HS-5 (cell line): ENCODE measurements around the gene COPS3.

Source experiments
- DNase-seq: peaks from one replicate; pipeline ENCODE4 v3.0.0-alpha.2; 2012; ENCODE audit warnings: low read depth

The COPS3 gene

DNA sequence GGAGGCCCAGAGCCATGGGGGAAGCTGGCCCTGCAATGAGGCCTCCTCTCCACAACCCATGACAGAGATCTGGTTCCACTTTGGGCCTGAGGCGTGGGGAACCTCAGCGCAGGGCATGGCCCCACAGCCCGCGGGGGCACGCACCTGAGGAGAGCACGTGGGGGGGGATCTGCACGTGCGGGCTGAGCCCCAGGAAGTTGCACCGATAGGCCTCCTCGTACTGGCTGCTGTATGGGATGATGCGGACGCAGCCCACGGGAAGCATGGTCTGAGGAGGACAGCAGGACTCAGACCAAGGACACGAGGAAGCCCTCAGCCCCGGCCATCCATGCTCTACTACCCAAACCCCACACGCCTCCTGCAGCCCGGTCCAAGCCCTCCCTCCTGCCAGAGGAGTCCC, 64.8 kb downstream of the COPS3 start:
- no peak for DNase-seq

DNA sequence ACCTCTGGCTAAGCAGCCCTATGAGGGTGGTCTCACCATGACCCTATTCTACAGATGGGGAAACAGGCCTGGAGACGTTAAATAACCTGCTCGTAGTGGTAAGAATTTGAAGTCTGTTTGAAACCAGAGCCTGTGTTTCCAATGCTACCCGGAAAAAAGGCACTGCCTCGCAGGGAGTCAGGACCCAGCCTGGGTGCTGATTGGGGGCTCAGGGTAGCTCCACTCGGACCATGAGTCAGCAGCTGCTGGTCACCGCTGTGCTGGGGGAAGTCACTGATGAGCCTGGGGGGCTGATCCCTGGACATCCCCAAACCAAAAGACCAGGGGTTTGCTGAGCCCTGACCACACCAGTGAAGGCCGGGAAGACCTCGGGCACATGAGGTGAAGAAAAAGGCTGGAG, 65.5 kb downstream of the COPS3 start:
- DNase-seq, result no peak

DNA sequence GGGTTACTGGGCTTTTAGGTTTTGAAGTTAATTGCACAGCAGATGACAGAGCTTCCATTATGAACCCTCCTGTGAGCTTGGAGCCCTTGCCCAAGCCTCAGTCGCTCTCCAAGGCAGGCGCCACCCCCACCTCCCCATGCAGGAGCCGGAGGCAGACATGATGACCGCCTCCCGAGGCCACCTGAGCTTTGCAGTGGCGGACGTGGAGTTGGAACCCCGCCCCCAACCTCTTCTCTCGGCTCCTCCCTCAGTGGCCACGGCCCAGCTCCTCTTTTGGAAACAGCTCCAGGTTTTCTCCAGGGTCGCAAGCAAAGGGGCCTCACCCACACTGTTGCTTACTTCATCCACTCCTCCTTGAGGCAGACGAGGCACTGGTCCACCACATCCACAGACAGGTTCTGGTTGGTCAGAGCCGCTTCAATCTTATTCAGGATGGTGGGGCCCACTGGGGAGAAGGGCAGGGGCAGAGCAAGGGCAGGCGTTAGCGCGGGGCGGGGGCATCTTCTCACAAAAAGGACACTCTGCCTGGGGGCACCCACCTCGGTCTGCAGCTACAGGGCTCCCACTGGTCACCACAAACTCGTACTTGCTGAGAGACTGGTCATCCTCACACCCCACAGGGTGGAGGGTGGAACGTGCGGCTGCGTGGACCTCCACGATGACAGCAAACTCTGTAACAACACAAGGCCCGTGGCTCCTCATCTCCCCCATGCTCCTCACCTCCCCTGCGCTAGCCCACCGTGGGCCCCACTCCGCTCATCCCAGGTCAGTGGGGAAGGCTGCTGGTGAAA, 66.2 kb downstream of the COPS3 start:
- DNase-seq, result no peak

DNA sequence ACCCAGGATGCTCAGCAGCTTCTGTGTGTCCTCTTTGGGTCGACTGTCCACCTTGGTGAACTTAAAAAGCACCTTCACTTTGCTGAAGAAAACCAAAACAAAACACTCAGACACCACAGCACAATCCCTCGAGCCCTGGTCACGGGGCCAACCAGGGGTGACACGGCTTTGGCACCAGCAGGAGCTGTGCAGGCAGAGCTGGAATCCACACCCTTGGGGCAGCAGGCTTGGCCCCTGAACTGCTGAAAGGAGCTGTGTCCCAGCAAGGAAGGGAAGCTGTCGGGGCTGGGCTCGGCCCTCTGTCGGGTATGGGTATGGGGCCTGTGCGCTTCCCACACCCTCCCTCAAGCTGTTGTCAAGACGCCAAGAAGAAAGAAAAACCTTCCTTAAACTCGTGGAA, 67.3 kb downstream of the COPS3 start:
- no peak for DNase-seq

DNA sequence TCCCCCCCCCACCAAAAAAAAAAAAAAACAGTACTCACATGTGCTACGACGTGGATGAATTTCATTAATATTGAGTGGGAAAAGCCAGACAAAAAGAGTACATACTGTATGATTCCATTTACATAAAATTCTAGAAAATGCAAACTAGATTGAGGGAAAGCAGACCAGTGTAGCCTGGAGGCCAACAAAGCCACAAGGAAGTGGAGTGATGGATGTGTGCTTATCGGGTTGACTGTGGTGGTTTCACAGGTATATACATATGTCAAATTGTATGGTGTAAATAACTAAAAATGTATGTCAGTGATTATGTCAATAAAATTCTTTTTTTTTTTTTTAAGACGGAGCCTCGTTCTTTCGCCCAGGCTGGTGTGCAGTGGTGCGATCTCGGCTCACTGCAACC, 73.0 kb downstream of the COPS3 start:
- DNase-seq, result no peak

- DNase-seq, result no peak
Observed at GRCh38 chr17:17206913-17207335, 74.1 kb downstream of the COPS3 start.

GRCh38 chr17:17206124-17206912, 74.7 kb downstream of the COPS3 start, which contains the start of gene PLD6:
Gene PLD6 (minus strand): TSS chr17:17206333. CDS start chr17:17206286, 47 bp downstream.
- peak; percentile 43 for DNase-seq

- no peak for DNase-seq
Observed at GRCh38 chr17:17205368-17206123, 75.5 kb downstream of the COPS3 start.

- no peak for DNase-seq
Observed at GRCh38 chr17:17204635-17205231, 76.3 kb downstream of the COPS3 start.

- no peak for DNase-seq
Observed at GRCh38 chr17:17204041-17204591, 76.9 kb downstream of the COPS3 start.

- no peak for DNase-seq
Observed at GRCh38 chr17:17203173-17203730, 77.8 kb downstream of the COPS3 start.

DNA sequence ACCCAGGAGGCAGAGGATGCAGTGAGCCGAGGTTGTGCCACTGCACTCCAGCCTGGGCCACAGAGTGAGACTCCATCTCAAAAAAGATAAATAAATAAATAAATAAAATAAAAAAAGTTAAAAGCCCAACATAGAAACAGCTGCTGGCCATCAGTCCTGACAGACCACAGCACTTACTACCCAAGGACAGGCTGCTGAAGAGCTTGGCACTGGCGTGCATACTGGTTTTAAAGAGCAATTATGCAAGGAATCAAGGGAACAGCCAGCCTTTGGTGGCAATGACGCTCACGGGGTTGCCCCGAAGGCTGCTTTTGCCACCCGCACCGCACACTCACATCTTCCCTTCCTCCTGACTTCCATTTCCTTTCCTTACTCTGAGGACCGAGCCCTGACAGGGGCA, 79.1 kb downstream of the COPS3 start:
- no peak for DNase-seq

DNA sequence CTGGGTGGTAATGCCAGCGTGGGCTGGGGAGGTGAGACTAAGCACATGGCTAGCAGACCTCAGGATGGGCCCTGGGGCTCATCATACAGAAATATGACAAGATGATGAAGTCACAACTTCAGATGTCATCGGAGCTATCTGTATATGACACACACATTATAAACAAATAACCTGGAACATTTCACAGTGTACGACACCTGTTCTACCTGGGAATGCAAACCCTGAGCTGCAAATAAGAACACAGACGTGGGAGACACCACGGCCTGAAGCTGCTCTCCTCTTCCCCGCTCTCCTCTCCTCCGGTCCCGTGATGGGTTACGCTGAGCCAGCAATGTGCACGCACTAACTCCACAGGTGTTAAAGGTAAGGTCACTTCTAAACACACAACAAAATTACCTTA, 79.8 kb downstream of the COPS3 start:
- DNase-seq, result no peak

- DNase-seq, result no peak
Observed at GRCh38 chr17:17200831-17201230, 80.2 kb downstream of the COPS3 start.

GRCh38 chr17:17200311-17200710, 80.7 kb downstream of the COPS3 start:
- DNase-seq, result no peak

DNA sequence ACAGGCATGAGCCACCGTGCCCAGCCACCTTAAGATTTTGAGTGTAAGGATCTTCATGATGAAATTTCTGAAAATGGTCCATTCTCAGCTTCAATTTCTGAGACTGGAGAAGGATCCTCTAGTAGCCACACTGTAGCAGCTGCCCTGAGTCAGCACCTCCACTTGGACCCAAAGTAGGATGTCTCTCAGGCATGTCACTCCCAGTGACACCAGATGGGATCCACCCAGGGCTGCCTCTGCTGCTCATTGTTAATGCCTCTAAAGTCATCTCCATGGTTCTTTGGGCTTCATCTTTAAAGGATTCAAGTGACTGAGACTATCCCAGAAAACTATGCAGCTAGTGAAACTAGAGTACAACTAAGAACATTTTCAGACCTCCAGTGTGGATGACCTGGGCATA, 82.8 kb downstream of the COPS3 start:
- no peak for DNase-seq

- DNase-seq, result no peak
Observed at GRCh38 chr17:17196776-17197175, 84.3 kb downstream of the COPS3 start.
